Cardiac muscle cell (in vitro differentiated cells and primary cell): ENCODE data around the gene TAPT1. TPM values are rescaled to one million over a fixed set of nuclear protein-coding genes. Genes with fewer than 3 reads are reported as not detected.

Experiments used
- DNase-seq, 2 donors: peaks; one replicate each; pipeline versions ENCODE4 v3.0.0 to v3.0.0-alpha.2; 2010 to 2017; ENCODE audit warnings: low read depth in 1 of 2, low spot score in 1 of 2
- H3K27ac ChIP-seq: fragments of 200-600 bp; sonication (generic); 2 replicates; pipeline ENCODE4 v1.5.1; 2016
- H3K27me3 ChIP-seq: fragments of 200-600 bp; sonication (generic); 2 replicates; pipeline ENCODE4 v1.6.0; 2016; ENCODE audit warnings: control low read depth
- H3K36me3 ChIP-seq: fragments of 200-600 bp; sonication (generic); 2 replicates; pipeline ENCODE4 v1.5.1; 2016; ENCODE audit warnings: control low read depth
- H3K4me1 ChIP-seq: fragments of 200-600 bp; sonication (generic); 2 replicates; pipeline ENCODE4 v1.8.1; 2017; ENCODE audit warnings: low read depth, mild to moderate bottlenecking, mixed run types
- H3K4me3 ChIP-seq: fragments of 200-600 bp; sonication (generic); 2 replicates; pipeline ENCODE4 v1.5.1; 2016; ENCODE audit warnings: mild to moderate bottlenecking
- H3K9me3 ChIP-seq: fragments of 200-600 bp; sonication (generic); 2 replicates; pipeline ENCODE4 v1.5.1; 2017; ENCODE audit warnings: low read depth, mild to moderate bottlenecking, control low read depth
- polyA plus RNA-seq: library from polyadenylated mRNA; unstranded; fragments of >200 nt; fragmentation: Nextera tagmentation; extraction: Ambion mirVana; gene quantifications from 2 replicates; pipeline ENCODE4 v1.2.1, GENCODE V29; 2016
- total RNA-seq: library from RNA; depleted of rRNA; stranded (reverse); fragments of >200 nt; gene quantifications from 2 replicates; pipeline ENCODE4 v1.2.3, GENCODE V29; 2016
- TF ChIP-seq, protein P1 (sequence below): IDR thresholded peaks from 2 replicates; pipeline ENCODE4 v1.5.1; 2012; ENCODE audit warnings: low read depth, mild to moderate bottlenecking, low read length

TAPT1 gene
- total and polyA plus RNA-seq, 2 experiments from 2014 or later = 9.8 to 16.9 TPM

DNA sequence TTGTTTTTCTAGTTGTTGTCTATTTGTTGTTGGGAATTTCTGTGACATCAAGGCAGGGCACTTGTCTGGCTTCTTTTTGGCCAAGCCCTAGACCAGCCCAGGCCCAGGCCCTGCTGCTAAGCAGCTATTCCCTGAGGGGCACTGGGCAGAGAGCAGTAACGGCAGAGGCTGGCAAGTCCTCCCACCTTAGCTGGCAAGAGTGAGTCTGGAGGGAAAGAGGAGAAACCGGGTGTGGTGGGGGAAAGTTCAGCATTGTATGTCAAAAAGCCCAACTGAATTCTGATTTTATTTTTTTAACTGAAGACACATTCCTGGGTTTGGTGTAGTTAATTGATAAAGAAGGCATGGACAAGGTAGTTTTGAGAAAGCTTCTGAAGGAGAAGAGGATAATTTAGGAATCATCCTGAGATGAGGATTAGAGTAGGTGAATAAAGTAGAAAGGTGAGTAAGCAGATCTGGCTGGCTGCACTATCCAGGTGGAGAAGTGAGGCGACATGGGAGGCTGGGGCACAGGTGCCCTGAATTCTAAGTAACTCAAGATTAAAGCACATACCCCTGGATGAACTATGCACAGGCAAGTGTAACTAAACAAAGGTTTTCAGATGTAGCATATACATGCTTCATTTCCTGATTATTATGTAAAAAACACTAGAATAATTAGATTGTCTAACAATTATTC is 57.4 kb downstream of the TAPT1 start:
- H3K27me3 ChIP-seq = no peaks in the 10 kb centered on the region
- no peak overlapping the region for H3K4me3 ChIP-seq
- H3K36me3 ChIP-seq = peaks cover 22% of the 10 kb centered on the region
- no peak for DNase-seq
- no peaks in the 10 kb centered on the region for H3K4me1 ChIP-seq
- TF ChIP-seq, protein P1, sequence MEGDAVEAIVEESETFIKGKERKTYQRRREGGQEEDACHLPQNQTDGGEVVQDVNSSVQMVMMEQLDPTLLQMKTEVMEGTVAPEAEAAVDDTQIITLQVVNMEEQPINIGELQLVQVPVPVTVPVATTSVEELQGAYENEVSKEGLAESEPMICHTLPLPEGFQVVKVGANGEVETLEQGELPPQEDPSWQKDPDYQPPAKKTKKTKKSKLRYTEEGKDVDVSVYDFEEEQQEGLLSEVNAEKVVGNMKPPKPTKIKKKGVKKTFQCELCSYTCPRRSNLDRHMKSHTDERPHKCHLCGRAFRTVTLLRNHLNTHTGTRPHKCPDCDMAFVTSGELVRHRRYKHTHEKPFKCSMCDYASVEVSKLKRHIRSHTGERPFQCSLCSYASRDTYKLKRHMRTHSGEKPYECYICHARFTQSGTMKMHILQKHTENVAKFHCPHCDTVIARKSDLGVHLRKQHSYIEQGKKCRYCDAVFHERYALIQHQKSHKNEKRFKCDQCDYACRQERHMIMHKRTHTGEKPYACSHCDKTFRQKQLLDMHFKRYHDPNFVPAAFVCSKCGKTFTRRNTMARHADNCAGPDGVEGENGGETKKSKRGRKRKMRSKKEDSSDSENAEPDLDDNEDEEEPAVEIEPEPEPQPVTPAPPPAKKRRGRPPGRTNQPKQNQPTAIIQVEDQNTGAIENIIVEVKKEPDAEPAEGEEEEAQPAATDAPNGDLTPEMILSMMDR = no peak
- no peaks in the 10 kb centered on the region for H3K9me3 ChIP-seq
- no peak overlapping the region for H3K27ac ChIP-seq

DNA sequence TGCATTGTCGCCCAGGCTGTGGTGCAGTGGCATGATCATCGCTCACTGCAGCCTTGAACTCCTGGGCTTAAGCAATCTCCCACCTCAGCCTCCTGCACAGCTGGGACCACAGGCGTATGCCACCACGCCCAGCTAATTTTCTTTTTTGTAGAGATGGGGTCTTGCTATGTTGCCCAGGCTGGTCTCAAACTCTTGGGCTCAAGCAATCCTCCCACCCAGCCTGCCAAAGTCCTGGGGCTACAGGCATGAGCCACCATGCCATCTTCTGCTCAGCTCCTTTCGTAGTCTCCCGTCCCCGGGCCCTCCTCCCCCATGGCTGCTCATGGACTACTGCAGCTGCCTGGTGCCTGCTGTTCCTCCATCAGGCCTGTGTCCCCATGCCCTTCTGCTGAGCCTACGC is 58.1 kb downstream of the TAPT1 start:
- no peak overlapping the region for H3K4me3 ChIP-seq
- no peak overlapping the region for H3K27ac ChIP-seq
- no peaks in the 10 kb centered on the region for H3K4me1 ChIP-seq
- peaks cover 22% of the 10 kb centered on the region for H3K36me3 ChIP-seq
- TF ChIP-seq, protein P1 = no peak
- H3K27me3 ChIP-seq = no peaks in the 10 kb centered on the region
- no peaks in the 10 kb centered on the region for H3K9me3 ChIP-seq
- DNase-seq = no peak

DNA sequence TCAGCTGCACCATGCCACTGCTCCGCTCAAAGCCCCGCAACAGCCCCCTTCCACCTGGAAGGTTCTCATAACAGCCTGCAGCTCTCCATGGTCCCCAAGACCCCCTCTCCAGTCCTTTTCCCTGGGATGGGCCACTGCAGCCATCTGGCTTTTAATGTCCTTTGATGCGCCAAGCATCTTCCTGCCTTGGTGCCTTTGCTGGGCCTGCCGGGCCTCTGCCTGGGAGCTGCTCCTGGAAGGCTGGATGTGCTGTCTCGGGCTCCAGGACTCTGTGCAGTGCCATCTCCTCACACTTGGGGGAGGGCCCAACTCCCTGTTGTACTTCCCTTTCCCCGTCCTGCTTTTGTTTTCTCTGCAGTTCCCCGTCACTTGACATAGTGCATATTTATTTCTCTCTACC is 60.3 kb downstream of the TAPT1 start:
- H3K27me3 ChIP-seq = no peaks in the 10 kb centered on the region
- no peak overlapping the region for H3K27ac ChIP-seq
- TF ChIP-seq, protein P1 = no peak
- H3K4me3 ChIP-seq = no peak overlapping the region
- no peak for DNase-seq
- no peaks in the 10 kb centered on the region for H3K9me3 ChIP-seq
- H3K4me1 ChIP-seq = peaks cover 6% of the 10 kb centered on the region
- peaks cover 25% of the 10 kb centered on the region for H3K36me3 ChIP-seq

DNA sequence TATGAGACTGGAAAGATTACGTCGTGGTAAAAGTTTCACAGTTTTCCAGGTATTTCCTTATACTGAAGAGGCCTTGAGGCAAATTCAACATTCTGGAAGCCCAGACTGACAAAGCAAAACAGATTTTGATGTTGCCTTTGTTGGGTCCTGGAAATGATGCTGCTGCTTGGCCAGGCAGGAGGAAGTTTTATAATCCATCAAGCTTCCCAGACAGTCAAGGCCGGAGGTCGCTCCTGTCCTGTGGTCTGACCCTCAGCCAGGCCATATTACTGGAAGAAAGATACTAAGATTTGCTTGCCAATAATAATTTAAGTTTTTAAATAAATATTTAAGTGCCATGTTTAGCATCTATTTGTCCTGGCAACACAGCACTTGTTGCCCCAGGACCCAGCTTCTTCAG is 63.4 kb downstream of the TAPT1 start:
- H3K4me3 ChIP-seq = no peak overlapping the region
- H3K9me3 ChIP-seq = no peaks in the 10 kb centered on the region
- H3K27me3 ChIP-seq = no peaks in the 10 kb centered on the region
- TF ChIP-seq, protein P1 = no peak
- peaks cover 36% of the 10 kb centered on the region for H3K4me1 ChIP-seq
- no peak for DNase-seq
- H3K36me3 ChIP-seq = peaks cover 20% of the 10 kb centered on the region
- peak overlapping the region; percentile 36 for H3K27ac ChIP-seq

DNA sequence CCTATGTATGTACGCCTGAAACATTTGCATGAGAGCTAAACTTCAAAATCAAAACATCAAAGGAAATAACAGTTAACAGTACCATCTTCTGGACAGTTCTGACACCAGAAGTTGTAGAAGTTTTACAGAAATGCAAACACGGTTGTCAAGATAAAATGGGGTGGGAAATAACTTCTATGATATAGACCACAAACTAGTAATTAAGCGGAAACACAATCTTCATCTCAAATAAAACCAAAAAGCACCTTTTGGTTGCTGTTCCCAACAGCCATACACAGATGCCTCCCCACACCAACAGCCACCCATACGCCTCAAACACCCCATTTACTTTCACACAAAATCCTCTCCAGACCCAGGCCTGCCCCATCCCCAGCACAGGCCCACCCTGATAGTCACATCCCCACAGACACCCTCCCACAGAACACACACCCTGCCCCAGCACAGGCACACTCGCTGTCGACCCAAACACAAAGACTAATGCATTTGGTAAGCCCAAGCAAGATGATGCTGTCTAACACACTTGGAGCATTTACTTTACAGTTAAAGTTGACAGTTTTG is 64.3 kb downstream of the TAPT1 start:
- Histone ChIP-seq H3K9me3 (no peaks in the 10 kb centered on the region), H3K4me1 (peaks cover 43% of the 10 kb centered on the region), H3K27ac (no peak overlapping the region), H3K36me3 (peaks cover 20% of the 10 kb centered on the region), H3K4me3 (no peak overlapping the region), H3K27me3 (no peaks in the 10 kb centered on the region)
- TF ChIP-seq, protein P1 = no peak
- no peak for DNase-seq
